Upper lobe of left lung (tissue), 4 donors: Measurements from ENCODE around the gene STK35.

ENCODE experiments used
- POLR2A ChIP-seq, 4 donors: fragments of 450-650 bp; IDR thresholded peaks; one replicate each; pipeline ENCODE4 v1.5.1; 2016 to 2017; ENCODE audit warnings: antibody characterized with exemption in 4 of 4, mild to moderate bottlenecking in 2 of 4
- POLR2AphosphoS5 ChIP-seq, 2 donors: sonication (generic); formaldehyde crosslinking; IDR thresholded peaks; one replicate each; pipeline ENCODE4 v1.5.1; 2017; ENCODE audit warnings: antibody characterized with exemption in 2 of 2
- TF ChIP-seq, protein P1 (sequence below), 6 experiments: fragments of 450-650 bp in 4 of 6; fragments of 200-600 bp in 2 of 6; sonication (generic) in 2 of 6; IDR thresholded peaks; one replicate each; pipeline ENCODE4 v1.5.1; 2016 to 2019; ENCODE audit warnings: antibody characterized with exemption in 6 of 6

DNA sequence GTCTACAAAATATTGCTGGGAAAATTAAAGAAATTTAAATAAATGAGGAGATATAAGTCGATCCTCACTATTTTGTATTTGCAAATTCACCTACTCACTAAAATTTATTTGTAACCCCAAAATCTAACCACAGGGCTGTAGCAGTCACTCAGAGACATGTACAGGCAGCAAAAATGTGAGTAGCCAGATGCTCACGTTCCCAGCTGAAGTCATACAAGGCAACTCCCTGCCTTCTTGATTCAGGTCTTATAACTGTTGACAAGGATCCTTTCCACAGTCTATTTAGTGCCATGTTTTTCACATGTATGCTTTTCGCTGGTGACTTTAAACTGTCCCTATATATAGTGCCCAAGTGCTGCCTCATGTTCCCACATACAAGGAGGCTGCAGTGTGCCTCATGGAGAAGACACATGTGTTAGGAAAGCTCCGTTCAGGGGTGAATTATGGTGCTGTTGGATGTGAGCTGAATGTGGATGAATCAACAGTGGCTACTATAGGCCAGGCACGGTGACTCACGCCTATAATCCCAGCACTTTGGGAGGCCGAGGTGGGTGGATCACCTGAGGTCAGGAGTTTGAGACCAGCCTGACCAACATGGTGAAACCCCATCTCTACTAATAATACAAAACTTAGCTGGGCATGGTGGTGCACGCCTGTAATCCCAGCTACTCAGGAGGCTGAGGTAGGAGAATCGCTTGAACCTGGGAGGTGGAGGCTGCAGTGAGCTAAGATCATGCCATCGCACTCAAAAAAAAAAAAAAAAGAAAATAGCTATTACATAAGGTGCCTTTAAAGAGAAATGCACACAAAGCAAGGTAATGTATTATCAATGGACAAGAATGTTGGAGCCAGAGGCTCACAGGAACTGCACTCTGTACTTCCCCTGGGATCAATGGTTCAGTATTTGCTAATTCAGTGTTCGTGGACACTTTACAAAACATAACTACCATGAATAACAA, 55.3 kb downstream of the STK35 start:
- TF ChIP-seq, protein P1, sequence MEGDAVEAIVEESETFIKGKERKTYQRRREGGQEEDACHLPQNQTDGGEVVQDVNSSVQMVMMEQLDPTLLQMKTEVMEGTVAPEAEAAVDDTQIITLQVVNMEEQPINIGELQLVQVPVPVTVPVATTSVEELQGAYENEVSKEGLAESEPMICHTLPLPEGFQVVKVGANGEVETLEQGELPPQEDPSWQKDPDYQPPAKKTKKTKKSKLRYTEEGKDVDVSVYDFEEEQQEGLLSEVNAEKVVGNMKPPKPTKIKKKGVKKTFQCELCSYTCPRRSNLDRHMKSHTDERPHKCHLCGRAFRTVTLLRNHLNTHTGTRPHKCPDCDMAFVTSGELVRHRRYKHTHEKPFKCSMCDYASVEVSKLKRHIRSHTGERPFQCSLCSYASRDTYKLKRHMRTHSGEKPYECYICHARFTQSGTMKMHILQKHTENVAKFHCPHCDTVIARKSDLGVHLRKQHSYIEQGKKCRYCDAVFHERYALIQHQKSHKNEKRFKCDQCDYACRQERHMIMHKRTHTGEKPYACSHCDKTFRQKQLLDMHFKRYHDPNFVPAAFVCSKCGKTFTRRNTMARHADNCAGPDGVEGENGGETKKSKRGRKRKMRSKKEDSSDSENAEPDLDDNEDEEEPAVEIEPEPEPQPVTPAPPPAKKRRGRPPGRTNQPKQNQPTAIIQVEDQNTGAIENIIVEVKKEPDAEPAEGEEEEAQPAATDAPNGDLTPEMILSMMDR (IDR thresholded peaks at IDR 0.05), result no peak
- TF ChIP-seq POLR2A (IDR thresholded peaks at IDR 0.05) (no peak), POLR2AphosphoS5 (IDR thresholded peaks at IDR 0.05) (no peak)
